Stimulated activated CD4-positive, alpha-beta T cell treated with anti-CD3 and anti-CD28 coated beads, Interleukin-4, amount 100 ng/mL, for 1 hour (primary cell): ENCODE measurements around the gene FAIM2.
A peak's percentile ranks its signal among the peaks of the same experiment; 100 is the strongest.
"Not testable (repeated sequence)": the region's sequence is repeated elsewhere in the genome, so short reads cannot be mapped to it uniquely, and the experiment has no call there.

ENCODE experiments used
- DNase-seq: peaks from one replicate; pipeline ENCODE4 v3.0.0-alpha.2; 2020

The FAIM2 gene

GRCh38 chr12:49855890-49856289, 47.8 kb downstream of the FAIM2 start:
- DNase-seq, result not testable (repeated sequence)

- DNase-seq, result no peak
Observed at GRCh38 chr12:49854976-49855375, 48.7 kb downstream of the FAIM2 start.

GRCh38 chr12:49853671-49854070, 50.0 kb downstream of the FAIM2 start:
- DNase-seq, result no peak

- no peak for DNase-seq
Observed at GRCh38 chr12:49847161-49847560, 56.5 kb downstream of the FAIM2 start.

- no peak for DNase-seq
Observed at GRCh38 chr12:49846032-49846431, 57.7 kb downstream of the FAIM2 start.

GRCh38 chr12:49843876-49844437, 59.7 kb downstream of the FAIM2 start:
- DNase-seq, result no peak

GRCh38 chr12:49843411-49843810, 60.3 kb downstream of the FAIM2 start:
- DNase-seq, result no peak

GRCh38 chr12:49842519-49843352, 61.0 kb downstream of the FAIM2 start, which contains the start of gene BCDIN3D:
Gene BCDIN3D (minus strand): TSS chr12:49843106. CDS start chr12:49843087, 19 bp downstream.
- DNase-seq, result peak; percentile 96

GRCh38 chr12:49838973-49839633, 64.6 kb downstream of the FAIM2 start:
- DNase-seq, result no peak

GRCh38 chr12:49832836-49833421, 70.8 kb downstream of the FAIM2 start:
- no peak for DNase-seq

- no peak for DNase-seq
Observed at GRCh38 chr12:49831717-49832116, 72.0 kb downstream of the FAIM2 start.

GRCh38 chr12:49828133-49829091, 75.3 kb downstream of the FAIM2 start, which contains the start of gene NCKAP5L:
Gene NCKAP5L (minus strand): TSS chr12:49828413. CDS start chr12:49804044, 24,369 bp downstream.
- peak; percentile 92 for DNase-seq

GRCh38 chr12:49827401-49828099, 76.2 kb downstream of the FAIM2 start:
- peak; percentile 56 for DNase-seq

- no peak for DNase-seq
Observed at GRCh38 chr12:49827051-49827400, 76.7 kb downstream of the FAIM2 start.

- DNase-seq, result no peak
Observed at GRCh38 chr12:49825971-49826421, 77.7 kb downstream of the FAIM2 start.

GRCh38 chr12:49825360-49825970, 78.2 kb downstream of the FAIM2 start:
- no peak for DNase-seq

- DNase-seq, result no peak
Observed at GRCh38 chr12:49824895-49825294, 78.8 kb downstream of the FAIM2 start.

GRCh38 chr12:49824416-49824815, 79.3 kb downstream of the FAIM2 start:
- DNase-seq, result no peak

GRCh38 chr12:49823951-49824350, 79.7 kb downstream of the FAIM2 start:
- no peak for DNase-seq

GRCh38 chr12:49823350-49823749, 80.3 kb downstream of the FAIM2 start:
- DNase-seq, result no peak
